HG03135 (cell line): ENCODE measurements around the gene NTRK2.
"Not testable (repeated sequence)": the region's sequence is repeated elsewhere in the genome, so short reads cannot be mapped to it uniquely, and the experiment has no call there.

Experiments
- ATAC-seq: cut with Tn5 transposase; IDR thresholded peaks from one replicate; pipeline ENCODE4 v1.9.1; 2021; ENCODE audit warnings: mild to moderate bottlenecking, moderate library complexity; ENCODE audit not compliant: unreplicated experiment

The NTRK2 gene

GRCh38 chr9:85046475-85046874, 376.9 kb downstream of the NTRK2 start:
- ATAC-seq, result no peak

DNA sequence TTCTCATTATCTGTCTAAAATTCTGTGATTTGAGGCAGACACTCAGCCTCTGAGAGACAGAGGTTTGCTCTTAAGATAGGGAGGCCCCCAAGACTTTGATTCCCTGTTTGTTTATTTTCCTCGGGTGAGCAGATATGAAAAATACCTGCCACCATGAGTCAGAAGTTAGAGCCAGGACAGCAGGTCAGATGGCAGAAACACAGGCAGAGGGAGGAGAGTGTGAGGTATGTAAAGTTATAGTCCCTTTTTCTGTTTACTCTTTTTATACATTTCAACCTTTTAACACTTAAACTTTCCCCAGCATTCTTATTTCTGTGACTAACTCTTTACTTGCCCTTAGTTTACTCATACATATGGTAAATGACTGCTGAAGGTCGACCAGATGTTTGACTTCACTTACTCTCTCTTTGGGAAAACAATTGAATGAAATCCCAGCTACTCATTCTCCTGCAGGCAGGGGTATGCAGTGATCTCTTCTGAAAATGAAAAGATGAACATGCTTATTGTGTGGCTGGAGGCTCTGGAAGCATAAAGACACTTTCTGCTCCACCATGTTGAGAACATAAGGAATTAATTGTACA, 383.8 kb downstream of the NTRK2 start:
- no peak for ATAC-seq

- ATAC-seq, result no peak
These were observed 384.5 kb downstream of the NTRK2 start for GRCh38 chr9:85054017-85054416.

DNA sequence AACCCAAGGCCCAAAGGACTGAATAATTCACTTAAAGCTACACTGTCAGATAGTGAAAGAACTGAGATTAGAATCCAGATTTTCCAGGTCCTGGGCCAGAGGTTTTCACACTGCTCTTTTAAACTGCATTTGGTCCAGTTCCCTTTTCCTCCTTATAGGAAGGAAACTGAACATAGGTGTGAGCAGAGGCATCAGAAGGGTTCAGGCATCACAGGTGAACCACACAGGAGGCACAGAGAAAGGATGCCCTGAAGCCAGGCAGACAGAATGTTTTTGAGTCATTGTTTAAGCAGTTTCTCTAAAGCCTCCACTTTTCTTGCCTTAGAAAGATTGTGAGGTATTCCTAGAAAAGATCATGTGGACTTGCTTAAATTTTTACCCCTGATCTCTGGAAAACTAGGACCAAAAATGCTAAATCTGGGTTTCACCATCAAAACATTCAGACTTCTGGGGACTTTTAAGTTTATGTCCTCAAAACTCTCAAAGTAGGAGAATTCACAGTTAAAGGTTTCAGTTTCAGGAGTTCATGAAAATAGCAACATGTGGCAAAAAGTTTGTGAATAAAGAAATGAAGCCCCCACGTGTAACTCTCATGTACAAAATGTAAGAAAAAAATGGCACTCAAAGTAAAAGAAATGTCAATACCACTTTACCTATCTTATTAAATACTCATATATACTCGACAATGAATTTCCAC, 386.1 kb downstream of the NTRK2 start:
- ATAC-seq, result no peak

- ATAC-seq, result no peak
These were observed 386.7 kb downstream of the NTRK2 start for GRCh38 chr9:85056203-85056572.

GRCh38 chr9:85061969-85062368, 392.4 kb downstream of the NTRK2 start:
- no peak for ATAC-seq

- ATAC-seq, result no peak
These were observed 393.0 kb downstream of the NTRK2 start for GRCh38 chr9:85062385-85063022.

DNA sequence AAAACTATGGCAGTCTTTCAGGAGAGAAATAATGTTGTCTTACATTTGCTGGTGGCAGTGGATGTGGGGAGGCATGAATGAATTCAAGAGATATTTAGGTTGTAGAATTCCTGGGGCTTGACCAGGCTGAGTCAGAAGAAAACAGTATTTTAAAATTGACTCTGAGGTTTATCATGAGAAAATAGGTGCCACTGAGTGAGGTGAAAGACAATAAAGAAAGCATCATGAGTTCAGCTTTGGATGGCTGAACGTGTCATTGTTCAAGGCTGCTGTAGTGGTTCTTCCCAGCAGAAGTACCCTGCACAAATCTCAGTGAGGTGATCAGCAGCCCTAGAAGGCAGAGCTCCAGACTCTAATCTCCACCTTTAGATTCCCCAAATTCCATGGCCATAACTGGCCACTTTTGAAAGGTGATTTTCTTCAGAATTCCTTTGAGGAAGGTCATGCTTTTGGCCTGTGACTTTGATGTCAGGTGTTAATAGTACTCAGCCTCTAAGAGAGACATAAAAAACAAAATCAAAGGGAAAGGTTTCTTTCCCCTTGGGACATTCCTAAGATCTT, 395.4 kb downstream of the NTRK2 start:
- ATAC-seq, result no peak

DNA sequence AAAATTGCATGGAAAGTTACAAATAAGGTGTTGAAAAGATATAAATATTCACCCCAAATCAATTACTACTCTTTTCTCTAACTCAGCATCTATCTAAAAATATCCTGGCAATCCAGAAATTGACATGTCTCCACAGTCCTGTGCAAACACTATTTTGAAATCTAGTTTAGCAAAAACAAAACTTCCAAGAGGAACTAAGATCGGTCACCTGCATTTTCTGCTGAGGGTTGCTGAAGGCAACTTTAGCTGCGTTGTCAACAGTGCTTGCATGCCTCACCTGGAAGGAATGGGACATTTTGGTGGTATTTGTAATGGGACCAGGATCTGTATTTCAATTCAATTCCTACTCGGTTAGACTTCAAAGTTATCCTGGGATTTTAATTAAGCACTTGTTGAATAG, 398.3 kb downstream of the NTRK2 start:
- no peak for ATAC-seq

DNA sequence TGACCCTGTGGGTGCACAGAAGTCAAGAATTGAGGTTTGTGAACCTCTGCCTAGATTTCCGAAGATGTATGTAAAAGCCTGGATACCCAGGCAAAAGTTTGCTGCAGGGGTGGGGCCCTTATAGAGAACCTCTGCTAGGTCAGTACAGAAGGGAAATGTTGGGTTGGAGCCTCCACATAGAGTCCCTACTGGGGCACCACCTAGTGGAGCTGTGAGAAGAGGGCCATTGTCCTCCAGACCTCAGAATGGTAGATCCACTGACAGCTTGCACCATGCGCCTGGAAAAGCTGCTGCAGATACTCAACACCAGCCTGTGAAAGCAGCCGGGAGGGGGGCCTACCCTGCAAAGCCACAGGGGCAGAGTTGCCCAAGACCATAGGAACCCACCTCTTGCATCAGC, 399.9 kb downstream of the NTRK2 start:
- not testable (repeated sequence) for ATAC-seq
